AG04449 (cell line): Measurements from ENCODE around the gene RPL6.
"Not testable (repeated sequence)": the region's sequence is repeated elsewhere in the genome, so short reads cannot be mapped to it uniquely, and the experiment has no call there.

Experiments
- CTCF ChIA-PET: fragments of 350-600 bp; formaldehyde crosslinking; extraction: SDS; loops from one replicate; lab custom pipeline; 2021; ENCODE audit warnings: antibody characterized with exemption; lab: Yijun Ruan, JAX
- POLR2A ChIA-PET: fragments of 400-600, 350-600 bp; formaldehyde crosslinking; extraction: SDS; loops from one replicate; lab custom pipeline; 2020; ENCODE audit warnings: antibody characterized with exemption, inconsistent platforms; lab: Yijun Ruan, JAX
- DNase-seq: peaks from one replicate; pipeline ENCODE4 v3.0.0-alpha.2; 2010; ENCODE audit warnings: low read depth, low spot score
- H3K4me3 ChIP-seq: 2 replicates; pipeline ENCODE4 v1.5.1; 2011; ENCODE audit warnings: low read depth, mild to moderate bottlenecking, control low read depth, low read length
- TF ChIP-seq, protein P1 (sequence below): IDR thresholded peaks from one replicate; pipeline ENCODE4 v1.5.1; 2011; ENCODE audit warnings: mild to moderate bottlenecking, moderate library complexity, low read length, control low read depth, inconsistent platforms; ENCODE audit not compliant: insufficient read depth; ENCODE audit errors: missing control alignments

The RPL6 gene

DNA sequence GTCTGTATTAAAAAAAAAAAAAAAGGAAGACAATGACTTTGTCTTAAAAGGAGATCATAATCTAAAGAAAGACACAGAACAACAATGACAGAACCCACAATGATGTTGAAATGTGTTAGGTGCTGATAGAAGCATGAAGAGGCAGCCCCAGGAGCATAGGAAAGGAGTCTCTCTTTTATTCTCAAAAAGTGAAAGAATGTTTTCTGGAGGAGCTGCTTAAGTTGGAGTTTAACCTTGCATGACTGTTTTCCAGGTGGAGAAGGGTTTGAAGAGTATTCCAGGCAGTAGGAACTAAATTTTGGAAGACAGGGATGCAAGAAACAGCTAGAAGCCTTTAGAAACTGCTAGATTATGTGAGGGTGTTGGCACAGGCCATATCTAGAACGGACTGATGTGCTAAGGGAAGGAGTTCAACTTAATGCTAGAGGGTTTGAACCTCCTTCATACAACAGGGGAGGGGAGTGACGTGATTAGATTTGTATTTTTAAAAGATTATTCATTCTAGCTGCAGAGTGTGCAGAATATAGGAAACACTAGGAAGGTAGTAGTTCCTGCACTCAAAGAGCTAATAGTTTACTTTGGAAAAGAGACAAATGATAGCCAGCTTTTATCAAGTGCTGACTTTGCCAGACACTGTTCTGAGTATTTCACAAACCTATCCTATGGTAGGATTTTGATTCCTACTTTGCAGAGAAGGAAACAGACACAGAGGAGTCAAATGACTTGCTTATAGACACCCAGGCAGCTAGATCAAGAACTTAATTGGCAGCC, 4.6 kb upstream of the RPL6 start:
- POLR2A ChIA-PET: no interaction called here
- TF ChIP-seq, protein P1, sequence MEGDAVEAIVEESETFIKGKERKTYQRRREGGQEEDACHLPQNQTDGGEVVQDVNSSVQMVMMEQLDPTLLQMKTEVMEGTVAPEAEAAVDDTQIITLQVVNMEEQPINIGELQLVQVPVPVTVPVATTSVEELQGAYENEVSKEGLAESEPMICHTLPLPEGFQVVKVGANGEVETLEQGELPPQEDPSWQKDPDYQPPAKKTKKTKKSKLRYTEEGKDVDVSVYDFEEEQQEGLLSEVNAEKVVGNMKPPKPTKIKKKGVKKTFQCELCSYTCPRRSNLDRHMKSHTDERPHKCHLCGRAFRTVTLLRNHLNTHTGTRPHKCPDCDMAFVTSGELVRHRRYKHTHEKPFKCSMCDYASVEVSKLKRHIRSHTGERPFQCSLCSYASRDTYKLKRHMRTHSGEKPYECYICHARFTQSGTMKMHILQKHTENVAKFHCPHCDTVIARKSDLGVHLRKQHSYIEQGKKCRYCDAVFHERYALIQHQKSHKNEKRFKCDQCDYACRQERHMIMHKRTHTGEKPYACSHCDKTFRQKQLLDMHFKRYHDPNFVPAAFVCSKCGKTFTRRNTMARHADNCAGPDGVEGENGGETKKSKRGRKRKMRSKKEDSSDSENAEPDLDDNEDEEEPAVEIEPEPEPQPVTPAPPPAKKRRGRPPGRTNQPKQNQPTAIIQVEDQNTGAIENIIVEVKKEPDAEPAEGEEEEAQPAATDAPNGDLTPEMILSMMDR: no peak
- DNase-seq: no peak
- no peak overlapping the region for H3K4me3 ChIP-seq
- CTCF ChIA-PET: interaction anchor here (0.7 to 5.2 kb wide), 4 partner anchors 27 to 484 kb away, joined by 3 to 59 read pairs (median 3); no protein-coding TSS in a partner anchor

DNA sequence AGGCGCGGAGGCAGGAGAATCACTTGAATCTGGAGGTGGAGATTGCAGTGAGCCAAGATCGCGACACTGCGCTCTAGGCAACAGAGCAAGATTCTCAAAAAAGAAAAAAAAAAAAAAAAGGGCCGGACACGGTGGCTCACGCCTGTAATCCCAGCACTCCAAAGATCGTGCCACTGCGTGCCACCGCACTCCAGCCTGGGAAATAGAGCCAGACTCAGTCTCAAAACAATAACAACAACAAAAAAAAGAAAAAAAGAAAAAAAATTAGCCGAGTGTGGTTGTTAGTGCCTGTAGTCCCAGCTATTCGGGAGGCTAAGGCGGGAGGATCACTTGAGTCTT, 470 bp upstream of the RPL6 start:
- ChIA-PET POLR2A (interaction anchor here (0.6 kb wide), 1 partner anchor 301 kb away, joined by 3 read pairs; the partner anchor contains the start of gene NAA25), CTCF (interaction anchor here (0.7 to 5.2 kb wide), 3 partner anchors 212 to 854 kb away, joined by 3 to 59 read pairs (median 3); no protein-coding TSS in a partner anchor)
- DNase-seq: no peak
- TF ChIP-seq, protein P1: no peak
- no peak overlapping the region for H3K4me3 ChIP-seq

DNA sequence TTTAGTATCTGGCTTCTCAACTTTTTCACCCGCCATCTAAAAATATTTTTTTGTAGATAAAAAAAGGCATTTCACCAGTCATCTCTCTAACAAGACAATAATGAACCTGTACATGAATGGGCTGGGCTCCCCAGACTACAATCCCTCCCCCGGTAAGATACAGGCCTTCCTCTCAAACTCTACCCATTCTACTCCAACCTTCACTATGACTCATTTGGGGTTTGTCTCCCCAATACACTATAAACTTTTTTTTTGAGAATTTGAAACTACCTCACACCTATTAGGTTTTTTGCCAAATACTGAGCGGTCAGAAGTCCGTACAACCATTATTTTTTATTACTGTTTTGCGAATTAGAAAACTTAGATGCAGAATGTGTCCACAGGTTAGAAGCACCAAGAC, 784 bp downstream of the RPL6 start:
- no peak for DNase-seq
- H3K4me3 ChIP-seq: peak overlapping the region; percentile 86
- ChIA-PET POLR2A (no interaction called here), CTCF (no interaction called here)
- TF ChIP-seq, protein P1: no peak

DNA sequence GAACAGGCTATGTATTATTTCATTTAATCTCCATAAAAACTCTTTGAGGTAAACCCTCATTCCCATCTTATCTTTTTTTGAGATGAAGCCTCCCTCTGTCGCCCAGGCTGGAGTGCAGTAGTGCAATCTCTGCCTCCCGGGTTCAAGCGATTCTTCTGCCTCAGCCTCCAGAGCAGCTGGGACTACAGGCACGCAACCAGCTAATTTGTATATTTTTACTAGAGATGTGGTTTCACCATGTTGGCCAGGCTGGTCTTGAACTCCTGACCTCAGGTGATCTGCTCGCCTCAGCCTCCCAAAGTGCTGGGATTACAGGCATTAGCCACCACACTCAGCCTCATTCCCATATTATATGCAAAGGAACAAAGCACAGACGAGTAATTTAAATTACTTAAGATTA, 1.7 kb downstream of the RPL6 start:
- H3K4me3 ChIP-seq: peak overlapping the region; percentile 30
- POLR2A ChIA-PET: not testable (repeated sequence)

DNA sequence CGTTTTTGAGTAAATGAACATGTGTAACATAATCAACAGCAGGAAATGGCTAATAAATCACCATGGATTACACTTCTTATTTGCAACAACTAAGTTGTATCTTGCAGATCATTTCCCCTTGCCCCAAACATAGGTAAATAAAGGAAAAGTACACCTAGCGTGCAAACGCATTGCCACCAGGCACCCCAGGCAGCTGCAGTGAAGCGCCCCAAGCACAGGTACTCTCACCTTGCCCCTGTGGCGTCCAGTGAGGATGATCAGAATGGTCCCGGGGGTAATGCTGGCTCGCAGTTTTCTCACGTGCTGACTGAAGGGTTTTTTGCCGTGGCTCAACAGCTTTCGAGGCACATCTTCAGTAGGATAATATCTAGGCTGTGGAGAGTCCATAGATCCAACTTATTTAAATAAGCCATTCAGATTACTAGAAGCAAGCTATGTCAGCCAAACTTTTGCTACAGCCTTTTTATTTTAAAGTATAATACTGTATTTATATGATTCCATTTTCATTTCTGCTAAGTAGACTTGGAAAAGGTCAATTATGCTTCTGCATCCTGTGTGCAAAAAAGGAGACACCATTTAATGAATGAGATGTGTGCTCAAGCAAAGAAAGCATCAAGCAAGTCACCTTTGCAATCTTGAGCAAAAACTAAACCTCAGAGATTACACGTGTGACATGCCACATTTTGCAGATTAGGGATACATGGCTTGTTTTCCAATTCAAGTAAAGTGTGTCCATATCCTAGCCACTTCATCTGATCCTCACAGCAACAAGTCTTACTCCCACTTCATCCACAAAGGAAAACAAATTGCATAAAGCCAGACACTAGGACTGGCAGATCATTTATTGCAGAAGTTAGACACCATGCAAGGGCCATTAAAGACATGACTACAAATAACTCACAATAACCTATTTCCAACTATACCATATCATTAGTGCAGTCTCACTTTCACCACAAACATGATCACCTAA, 2.6 kb downstream of the RPL6 start:
- H3K4me3 ChIP-seq: no peak overlapping the region
- TF ChIP-seq, protein P1: no peak
- DNase-seq: no peak
- POLR2A ChIA-PET: no interaction called here
- CTCF ChIA-PET: interaction anchor here (1.1 kb wide), 1 partner anchor 209 kb away, joined by 6 read pairs; no protein-coding TSS in a partner anchor

More for the DNA sequence above, 1.7 kb downstream of the RPL6 start:
- CTCF ChIA-PET, DNase-seq: not testable (repeated sequence)

DNA sequence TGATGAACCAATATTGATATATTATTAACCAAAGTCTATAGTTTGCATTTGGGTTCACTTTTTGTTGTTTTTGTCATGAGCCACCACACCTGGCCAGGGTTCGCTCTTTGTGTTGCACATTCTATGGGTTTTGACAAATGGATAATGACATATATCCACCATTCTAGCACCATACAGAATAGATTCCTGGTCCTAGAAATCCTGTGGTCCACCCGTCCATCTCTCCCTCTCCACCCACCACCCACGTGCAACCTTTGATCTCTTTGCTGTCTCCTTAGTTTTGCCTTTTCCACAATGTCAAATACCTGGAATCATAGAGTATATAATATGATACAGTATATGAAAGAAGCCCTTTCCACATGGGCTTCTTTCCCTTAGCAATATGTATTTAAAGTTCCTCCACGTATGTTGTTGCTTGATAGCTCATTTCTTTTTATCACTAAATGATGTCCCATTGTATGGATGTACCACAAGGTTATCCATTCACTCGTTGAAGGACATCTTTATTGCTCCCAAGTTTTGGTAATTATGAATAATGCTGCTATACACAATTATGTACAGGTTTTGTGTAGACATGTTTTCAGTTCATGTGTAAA, 7.4 kb downstream of the RPL6 start:
- TF ChIP-seq, protein P1: no peak
- H3K4me3 ChIP-seq: no peak overlapping the region
- no peak for DNase-seq
- ChIA-PET POLR2A (interaction anchor here (0.7 kb wide), 1 partner anchor 36 kb away, joined by 5 read pairs; no protein-coding TSS in a partner anchor), CTCF (interaction anchor here (1.0 to 2.1 kb wide), 3 partner anchors 9 to 204 kb away, joined by 5 to 9 read pairs (median 6); no protein-coding TSS in a partner anchor)
